ENCODE measurements around the gene ASB2. TPM values are rescaled to one million over a fixed set of nuclear protein-coding genes. Genes with fewer than 3 reads are reported as not detected.

The ASB2 gene
- total and polyA plus RNA-seq, 2 of the 13 experiments (the other 11 are each of a cell fraction or from before 2014, with no cell fraction given): 0.82 to 4.1 TPM

GRCh38 chr14:93959239-93960107 is 16.9 kb downstream of the ASB2 start (continued):
- no peak for TF ChIP-seq FOXO4 (CRISPR knock-in tag; conservative IDR thresholded peaks at IDR 0.05)
- TF ChIP-seq ZFP41 (CRISPR knock-in tag; IDR thresholded peaks at IDR 0.05; ENCODE audit: borderline replicate concordance): no peak; the same call in 1 of the 2 replicates
- TF ChIP-seq HDAC1 (CRISPR knock-in tag; IDR thresholded peaks at IDR 0.05): peak; percentile 97
- TF ChIP-seq SNAI1 (CRISPR knock-in tag; IDR thresholded peaks at IDR 0.05; ENCODE audit: borderline replicate concordance): no peak
- peak; percentile 88 for TF ChIP-seq RCOR2 (CRISPR knock-in tag; IDR thresholded peaks at IDR 0.05)
- TF ChIP-seq PTBP1 (IDR thresholded peaks at IDR 0.05; ENCODE audit: low read depth, low read length, poor library complexity, severe bottlenecking): no peak
- TF ChIP-seq NBN (conservative IDR thresholded peaks at IDR 0.05): no peak
- 0 out of 2 replicates have a peak, but pooled peaks have one; percentile 25 for TF ChIP-seq ZNF616 (CRISPR knock-in tag; IDR thresholded peaks at IDR 0.05; ENCODE audit: low read depth)
- TF ChIP-seq ZNF709 (CRISPR knock-in tag; IDR thresholded peaks at IDR 0.05): peak; percentile 95
- no peak for TF ChIP-seq MATR3 (CRISPR knock-in tag; IDR thresholded peaks at IDR 0.05)
- no peak for TF ChIP-seq ATAD3A (CRISPR knock-in tag; IDR thresholded peaks at IDR 0.05)
- TF ChIP-seq ZNF383 (CRISPR knock-in tag; IDR thresholded peaks at IDR 0.05; ENCODE audit: borderline replicate concordance): no peak
- TF ChIP-seq ZNF317 (CRISPR knock-in tag; IDR thresholded peaks at IDR 0.05): peak; percentile 82; the same call in 1 of the 2 replicates
- no peak for TF ChIP-seq SOX6 (IDR thresholded peaks at IDR 0.05)
- peak; percentile 98 for TF ChIP-seq SOX6 (CRISPR knock-in tag; IDR thresholded peaks at IDR 0.05)
- TF ChIP-seq RERE (CRISPR knock-in tag; IDR thresholded peaks at IDR 0.05; ENCODE audit: low read depth): peak; percentile 91
- no peak for TF ChIP-seq ZNF234 (CRISPR knock-in tag; conservative IDR thresholded peaks at IDR 0.05)
- peak; percentile 97 for TF ChIP-seq MEIS2 (CRISPR knock-in tag; IDR thresholded peaks at IDR 0.05)
- peak; percentile 94 for TF ChIP-seq ZNF350 (CRISPR knock-in tag; IDR thresholded peaks at IDR 0.05; ENCODE audit: borderline replicate concordance, low read depth)
- peak; percentile 81; the same call in 1 of the 2 replicates for TF ChIP-seq ZNF205 (CRISPR knock-in tag; IDR thresholded peaks at IDR 0.05)
- no peak; the same call in 1 of the 2 replicates for TF ChIP-seq MED13 (CRISPR knock-in tag; IDR thresholded peaks at IDR 0.05)
- peak; percentile 83 for TF ChIP-seq GABPB1 (CRISPR knock-in tag; IDR thresholded peaks at IDR 0.05)
- peak; percentile 89 for TF ChIP-seq ZBTB25 (CRISPR knock-in tag; IDR thresholded peaks at IDR 0.05)
